Stimulated activated CD8-positive, alpha-beta memory T cell treated with anti-CD3 and anti-CD28 coated beads, Interleukin-15, amount 100 ng/mL, for 24 hours (primary cell): ENCODE data around the gene CDH23.

Experiments
- DNase-seq: peaks from one replicate; pipeline ENCODE4 v3.0.0-alpha.2; 2020; ENCODE audit warnings: low read depth

Gene CDH23

GRCh38 chr10:71423250-71423649, 26.5 kb downstream of the CDH23 start:
- no peak for DNase-seq

- no peak for DNase-seq
Measured at GRCh38 chr10:71423901-71424300, 27.2 kb downstream of the CDH23 start.

- DNase-seq, result no peak
Measured at GRCh38 chr10:71424496-71425194, 27.9 kb downstream of the CDH23 start.

GRCh38 chr10:71426058-71426605, 29.4 kb downstream of the CDH23 start:
- no peak for DNase-seq

- DNase-seq, result no peak
Measured at GRCh38 chr10:71427246-71427645, 30.5 kb downstream of the CDH23 start.

GRCh38 chr10:71429304-71429703, 32.6 kb downstream of the CDH23 start:
- no peak for DNase-seq

- DNase-seq, result no peak
Measured at GRCh38 chr10:71429929-71430328, 33.2 kb downstream of the CDH23 start.

GRCh38 chr10:71431239-71432100, 34.8 kb downstream of the CDH23 start:
- no peak for DNase-seq

GRCh38 chr10:71432101-71432905, 35.6 kb downstream of the CDH23 start:
- DNase-seq, result no peak

- DNase-seq, result no peak
Measured at GRCh38 chr10:71432956-71433767, 36.4 kb downstream of the CDH23 start.

- DNase-seq, result no peak
Measured at GRCh38 chr10:71433768-71434744, 37.3 kb downstream of the CDH23 start.

- no peak for DNase-seq
Measured at GRCh38 chr10:71434760-71435394, 38.2 kb downstream of the CDH23 start.

- DNase-seq, result no peak
Measured at GRCh38 chr10:71435571-71436267, 39.0 kb downstream of the CDH23 start.

- no peak for DNase-seq
Measured at GRCh38 chr10:71436268-71437125, 39.8 kb downstream of the CDH23 start.

GRCh38 chr10:71437537-71438092, 40.9 kb downstream of the CDH23 start:
- DNase-seq, result no peak

GRCh38 chr10:71438761-71439160, 42.0 kb downstream of the CDH23 start:
- no peak for DNase-seq

GRCh38 chr10:71439670-71440425, 43.1 kb downstream of the CDH23 start:
- no peak for DNase-seq
